K562 (cell line): ENCODE measurements around the gene EXT2. TPM values are rescaled to one million over a fixed set of nuclear protein-coding genes. Genes with fewer than 3 reads are reported as not detected.

Experiments
- ATAC-seq: fragments of 200-7000 bp; cut with Tn5 transposase; 3 replicates; pipeline ENCODE4 v1.9.1; 2020; ENCODE audit warnings: moderate library complexity
- BruUV-seq: library from RNA; stranded (reverse); fragments of 400-500 nt; replicated peaks from 2 replicates; lab custom pipeline; 2021; lab: Mats Ljungman, UMichigan
- CTCF ChIA-PET: fragments of 300-600 bp; formaldehyde crosslinking; extraction: SDS; loops from one replicate; lab custom pipeline; 2021; ENCODE audit warnings: low intra/inter-chr PET ratio; lab: Yijun Ruan, JAX
- POLR2A ChIA-PET: fragments of 300-600, 350-650 bp; sonication (Branson Sonifier 250); formaldehyde crosslinking; extraction: SDS; loops from one replicate; lab custom pipeline; 2021; ENCODE audit warnings: antibody characterized with exemption, inconsistent platforms; lab: Yijun Ruan, JAX
- DNase-seq, 4 experiments: peaks; one replicate each; pipeline versions ENCODE4 v3.0.0 to v3.0.0-alpha.2; 2011 to 2018; ENCODE audit warnings: low spot score in 3 of 4, mixed read lengths in 3 of 4; ENCODE audit errors: extremely low read depth in 1 of 4
- FAIRE-seq: peaks from 2 replicates; lab custom pipeline; 2011; peaks lifted over from hg19 to GRCh38; lab: Jason Lieb, UNC
- H2AFZ ChIP-seq: 2 replicates; pipeline ENCODE4 v1.6.0; 2011; ENCODE audit warnings: low read depth, low read length, control low read depth, inconsistent platforms
- H3K27ac ChIP-seq: fragments of 200-600 bp; 3 replicates; pipeline ENCODE4 v1.8.0; 2011; ENCODE audit warnings: low read depth, mild to moderate bottlenecking, control low read depth, inconsistent platforms, low read length, moderate library complexity, mixed read lengths; ENCODE audit errors: extremely low read depth
- H3K27me3 ChIP-seq, 2 experiments: fragments of 300-600 bp in 1 of 2; 2 replicates in 1 of 2; 3 replicates in 1 of 2; pipeline versions ENCODE4 v1.6.0 to v1.8.0; 2011; ENCODE audit warnings: inconsistent platforms in 2 of 2, low read length in 2 of 2, mild to moderate bottlenecking in 1 of 2, mixed read lengths in 1 of 2, moderate library complexity in 1 of 2; ENCODE audit not compliant: control insufficient read depth in 2 of 2, insufficient read depth in 2 of 2
- H3K36me3 ChIP-seq: fragments of 300-600 bp; 3 replicates; pipeline ENCODE4 v1.8.0; 2011; ENCODE audit warnings: mild to moderate bottlenecking, low read length, inconsistent platforms; ENCODE audit not compliant: control insufficient read depth, insufficient read depth
- H3K4me1 ChIP-seq, 2 experiments: fragments of 200-600 bp in 1 of 2; replicated peaks in 1 of 2; 2 replicates in 1 of 2; 3 replicates in 1 of 2; pipeline versions ENCODE4 v1.5.1 to v1.8.0; 2011; ENCODE audit warnings: inconsistent platforms in 2 of 2, low read length in 2 of 2, mild to moderate bottlenecking in 1 of 2, mixed read lengths in 1 of 2, moderate library complexity in 1 of 2; ENCODE audit not compliant: control insufficient read depth in 2 of 2, insufficient read depth in 2 of 2
- H3K4me2 ChIP-seq: 2 replicates; pipeline ENCODE4 v1.6.1; 2011; ENCODE audit warnings: low read length, control low read depth, inconsistent platforms, mixed read lengths; ENCODE audit not compliant: insufficient read depth
- H3K4me3 ChIP-seq: fragments of 200-600 bp; sonication (generic), shearing (Covaris generic); 2 replicates; pipeline ENCODE4 v1.5.1; 2016; ENCODE audit warnings: control low read depth, inconsistent platforms
- H3K79me2 ChIP-seq: fragments of 200-600 bp; 3 replicates; pipeline ENCODE4 v1.8.0; 2011; ENCODE audit warnings: low read length, inconsistent platforms; ENCODE audit not compliant: control insufficient read depth, insufficient read depth
- H3K9ac ChIP-seq, 2 experiments: 2 replicates each; pipeline versions ENCODE4 v1.6.0 to v1.6.1; 2011; ENCODE audit warnings: low read depth in 2 of 2, low read length in 2 of 2, control low read depth in 1 of 2, inconsistent platforms in 1 of 2, mild to moderate bottlenecking in 1 of 2, mixed read lengths in 1 of 2; ENCODE audit not compliant: insufficient read depth in 1 of 2
- H3K9me1 ChIP-seq: one replicate; pipeline ENCODE4 v1.6.0; 2011; ENCODE audit warnings: inconsistent platforms, mild to moderate bottlenecking, low read length, moderate library complexity; ENCODE audit not compliant: control insufficient read depth, insufficient read depth
- H3K9me3 ChIP-seq: replicated peaks from 2 replicates; pipeline ENCODE4 v1.5.1; 2011; ENCODE audit warnings: low read depth, low read length, inconsistent platforms; ENCODE audit not compliant: control insufficient read depth, insufficient read depth
- H4K20me1 ChIP-seq: replicated peaks from 2 replicates; pipeline ENCODE4 v1.6.1; 2011; ENCODE audit warnings: low read length, inconsistent platforms, mixed read lengths; ENCODE audit not compliant: control insufficient read depth, insufficient read depth
- BRD4 ChIP-seq: fragments of 200-600 bp; sonication (generic); IDR thresholded peaks from 2 replicates; pipeline ENCODE4 v1.6.1; 2017; ENCODE audit warnings: inconsistent platforms
- C11orf30 ChIP-seq: fragments of 450-650 bp; IDR thresholded peaks from 2 replicates; pipeline ENCODE4 v1.6.1; 2016; ENCODE audit warnings: low read depth, mild to moderate bottlenecking
- ESRRB ChIP-seq: fragments of 250-450 bp; sonication (Bioruptor Pico); IDR thresholded peaks from 2 replicates; pipeline ENCODE4 v1.5.0; 2020; ENCODE audit warnings: mild to moderate bottlenecking, moderate library complexity, borderline replicate concordance
- ETS2 ChIP-seq: IDR thresholded peaks from 2 replicates; pipeline ENCODE4 v1.6.1; 2016; ENCODE audit warnings: borderline replicate concordance, missing genetic modification characterization, mild to moderate bottlenecking, moderate library complexity, missing compliant biosample characterization; ENCODE audit not compliant: poor library complexity, severe bottlenecking
- HDAC6 ChIP-seq: IDR thresholded peaks from 2 replicates; pipeline ENCODE4 v1.6.1; 2012; ENCODE audit warnings: low read depth, mild to moderate bottlenecking, control low read depth, inconsistent platforms, low read length, moderate library complexity
- MEF2D ChIP-seq: conservative IDR thresholded peaks from 2 replicates; pipeline ENCODE4 v1.6.1; 2016; ENCODE audit warnings: low read depth, missing genetic modification characterization, missing compliant biosample characterization
- NR4A1 ChIP-seq, 2 experiments: fragments of 250-450 bp in 1 of 2; fragments of 450-650 bp in 1 of 2; sonication (Bioruptor Pico) in 1 of 2; IDR thresholded peaks; 2 replicates each; pipeline versions ENCODE4 v1.4.0 to v1.6.1; 2016 to 2020; ENCODE audit warnings: mild to moderate bottlenecking in 2 of 2, missing compliant biosample characterization in 1 of 2, missing genetic modification characterization in 1 of 2, moderate library complexity in 1 of 2
- POLR3G ChIP-seq: IDR thresholded peaks from 2 replicates; pipeline ENCODE4 v1.6.1; 2011; ENCODE audit not compliant: insufficient read length, insufficient replicate concordance; ENCODE audit errors: extremely low read depth
- RBM39 ChIP-seq: fragments of 200-400 bp; formaldehyde crosslinking; optimal IDR thresholded peaks from 2 replicates; pipeline ENCODE3; 2018; ENCODE audit warnings: low read depth, low read length
- TBL1XR1 ChIP-seq, 2 experiments: IDR thresholded peaks; 2 replicates each; pipeline ENCODE4 v1.6.1; 2012; ENCODE audit warnings: improper control_type of control experiment in 2 of 2, low read length in 2 of 2, mild to moderate bottlenecking in 1 of 2
- WGBS: fragments of 100-300 bp; shearing (Covaris generic); methylation state at CpG from one replicate; pipeline ENCODE4 v1.1.6; 2016; ENCODE audit warnings: low coverage, mixed read lengths; ENCODE audit not compliant: insufficient coverage; ENCODE audit errors: missing lambda C conversion rate; 5-methylcytosine and 5-hydroxymethylcytosine counted together
- in situ Hi-C: fragments of 300-500 bp; cut with MboI; formaldehyde crosslinking; loops from 4 replicates; pipeline ENCODE4 v1.15.0; 2018; ENCODE audit warnings: inconsistent platforms, mixed read lengths
- intact Hi-C: fragments of 100-400 bp; cut with micrococcal nuclease; formaldehyde crosslinking; loops from 2 replicates; pipeline ENCODE4 v1.14.2; 2022
- polyA plus RNA-seq, 8 experiments: library from polyadenylated mRNA; depleted of rRNA in 4 of 8; stranded (reverse) in 5 of 8; unstranded in 3 of 8; fragments of >200 nt; fragmentation: Nextera tagmentation in 2 of 8; fragmentation: Illumina TruSeq in 1 of 8; extraction: Ambion mirVana in 2 of 8; extraction: Trizol in 1 of 8; gene quantifications; 2 replicates each; pipeline versions ENCODE4 v1.2.1 to v1.2.3, GENCODE V29; 2011 to 2014; ENCODE audit warnings: inconsistent platforms in 1 of 8, missing spikeins in 1 of 8
- total RNA-seq, 7 experiments: library from RNA; depleted of rRNA in 6 of 7; stranded (reverse); fragments of >200 nt in 6 of 7; fragmentation: Illumina TruSeq in 2 of 7; extraction: Trizol in 2 of 7; gene quantifications; 2 replicates each; pipeline versions ENCODE4 v1.2.1 to v1.2.3, GENCODE V29; 2011 to 2021; ENCODE audit warnings: low replicate concordance in 1 of 7

Gene EXT2
- total and polyA plus RNA-seq, 9 of the 15 experiments (the other 6 are each of a cell fraction or from before 2014, with no cell fraction given): 7.5 to 52.1 (median 38.1) TPM

- POLR2A ChIA-PET: interaction anchor here (0.8 kb wide), 1 partner anchor 566 kb away, joined by 5 read pairs; no protein-coding TSS in a partner anchor
- TF ChIP-seq HDAC6 (no peak), ESRRB (CRISPR knock-in tag) (no peak), POLR3G (no peak), NR4A1 (CRISPR knock-in tag; IDR thresholded peaks at IDR 0.05) (no peak), NR4A1 (tag; IDR thresholded peaks at IDR 0.05) (no peak), ETS2 (no peak), TBL1XR1 (IDR thresholded peaks at IDR 0.05; ENCODE audit: low read length in 2 of 2) (no peak), BRD4 (no peak), RBM39 (no peak), MEF2D (tag) (no peak), C11orf30 (no peak)
- ATAC-seq (no peak), FAIRE-seq (no peak), DNase-seq (no peak)
- H4K20me1 ChIP-seq: no peaks in the 10 kb centered on the region
- H3K27me3 ChIP-seq: no peaks in the 10 kb centered on the region
- CTCF ChIA-PET: no interaction called here
- peaks cover 10 to 19% of the 10 kb centered on the region in 2 experiments for H3K4me1 ChIP-seq
- 60% methylated on average over 2 of the region's 2 CpGs for WGBS
- H3K9me1 ChIP-seq: no peaks in the 10 kb centered on the region
- H3K4me2 ChIP-seq: no peak overlapping the region
- H3K9me3 ChIP-seq: no peaks in the 10 kb centered on the region
- H3K9ac ChIP-seq: no peak overlapping the region
- intact Hi-C loops (loop anchor here (5.0 to 10.0 kb wide), 2 partner anchors 134 to 477 kb away; no protein-coding TSS in a partner anchor), in situ Hi-C loops (loop anchor here (10.0 kb wide), 1 partner anchor 397 kb away; no protein-coding TSS in a partner anchor)
- no peak overlapping the region for H2AFZ ChIP-seq
- no peak overlapping the region for H3K4me3 ChIP-seq
- H3K27ac ChIP-seq: no peak overlapping the region
- H3K79me2 ChIP-seq: no peaks in the 10 kb centered on the region
- BruUV-seq: no TSS peak
- H3K36me3 ChIP-seq: peaks cover 28% of the 10 kb centered on the region
Measured at GRCh38 chr11:44138286-44138685, 42.8 kb downstream of the EXT2 start.
